ENCODE data around the gene MT1H.
"Not testable (repeated sequence)": the region's sequence is repeated elsewhere in the genome, so short reads cannot be mapped to it uniquely, and the experiment has no call there.

The MT1H gene

GRCh38 chr16:56665286-56666261 lies 4.0 kb upstream of the MT1H start:
- not testable (repeated sequence) for DNase-seq

GRCh38 chr16:56667581-56668571 lies 1.7 kb upstream of the MT1H start, which contains the start of gene MT1G:
Gene MT1G, minus strand, starts transcription at chr16:56668065. Its CDS starts 72 bp downstream, at chr16:56667993.
- no peak for DNase-seq

- no peak for DNase-seq
These were observed 416 bp downstream of the MT1H start for GRCh38 chr16:56669840-56670619.

GRCh38 chr16:56670620-56670934 lies 963 bp downstream of the MT1H start:
- no peak for DNase-seq

- DNase-seq: not testable (repeated sequence)
These were observed 2.1 kb downstream of the MT1H start for GRCh38 chr16:56671691-56672090.

- not testable (repeated sequence) for DNase-seq
These were observed 2.6 kb downstream of the MT1H start for GRCh38 chr16:56672171-56672570.

GRCh38 chr16:56672761-56673536 lies 3.3 kb downstream of the MT1H start:
- no peak for DNase-seq

GRCh38 chr16:56673921-56674320 lies 4.3 kb downstream of the MT1H start:
- no peak for DNase-seq

GRCh38 chr16:56674570-56674969 lies 5.0 kb downstream of the MT1H start:
- not testable (repeated sequence) for DNase-seq

GRCh38 chr16:56675685-56676210 lies 6.1 kb downstream of the MT1H start:
- DNase-seq: no peak

GRCh38 chr16:56677474-56677873 lies 7.9 kb downstream of the MT1H start:
- no peak for DNase-seq

GRCh38 chr16:56679078-56679730 lies 9.6 kb downstream of the MT1H start:
- DNase-seq: no peak

- no peak for DNase-seq
These were observed 10.2 kb downstream of the MT1H start for GRCh38 chr16:56679818-56680217.

GRCh38 chr16:56681939-56682702 lies 12.5 kb downstream of the MT1H start, which contains the start of gene MT1X:
Gene MT1X, plus strand, starts transcription at chr16:56682470. Its CDS starts 71 bp downstream, at chr16:56682541.
- peak; percentile 49 for DNase-seq

- DNase-seq: no peak
These were observed 13.2 kb downstream of the MT1H start for GRCh38 chr16:56682703-56683397.

- DNase-seq: no peak
These were observed 14.0 kb downstream of the MT1H start for GRCh38 chr16:56683424-56684172.

GRCh38 chr16:56684256-56684925 lies 14.8 kb downstream of the MT1H start:
- DNase-seq: no peak
